ENCODE measurements around the gene TP63.

Gene TP63

GRCh38 chr3:189625071-189625470, 6.1 kb upstream of the TP63 start:
- Histone ChIP-seq H3K27ac (ENCODE audit: insufficient read depth in 1 of 2, low read depth in 1 of 2, low read length in 2 of 2, poor library complexity in 1 of 2, severe bottlenecking in 2 of 2) (no peak overlapping the region), H3K4me1 (ENCODE audit: control extremely low read depth in 1 of 4, control insufficient read depth in 4 of 4, insufficient read depth in 4 of 4, low read length in 3 of 4) (peaks cover 0 to 4% (median under 1%) of the 10 kb centered on the region in 4 experiments), H3K9me3 (ENCODE audit: control extremely low read depth in 1 of 5, control insufficient read depth in 4 of 5, insufficient read depth in 2 of 5, low read depth in 1 of 5, low read length in 4 of 5) (no peaks in the 10 kb centered on the region), H3K27me3 (replicated peaks in 2 of 5; ENCODE audit: control insufficient read depth in 4 of 5, insufficient read depth in 5 of 5, low read length in 4 of 5) (no peaks in the 10 kb centered on the region), H3K36me3 (ENCODE audit: control insufficient read depth in 4 of 4, insufficient read depth in 4 of 4, low read length in 3 of 4) (no peaks in the 10 kb centered on the region), H3K4me3 (ENCODE audit: control insufficient read depth in 1 of 7, extremely low read depth in 1 of 7, insufficient read depth in 4 of 7, low read depth in 2 of 7, low read length in 6 of 7) (no peak overlapping the region)
- ChIA-PET POLR2A (no interaction called here), CTCF (no interaction called here)
- no CpG with 5 or more reads among the region's 3 CpGs for WGBS (ENCODE audit: insufficient coverage)
- DNase-seq, result no peak

- H3K4me3 ChIP-seq (ENCODE audit: control insufficient read depth in 1 of 7, extremely low read depth in 1 of 7, insufficient read depth in 4 of 7, low read depth in 2 of 7, low read length in 6 of 7), result no peak overlapping the region
- H3K9me3 ChIP-seq (ENCODE audit: control extremely low read depth in 1 of 5, control insufficient read depth in 4 of 5, insufficient read depth in 2 of 5, low read depth in 1 of 5, low read length in 4 of 5), result no peaks in the 10 kb centered on the region
- H3K4me1 ChIP-seq (ENCODE audit: control extremely low read depth in 1 of 4, control insufficient read depth in 4 of 4, insufficient read depth in 4 of 4, low read length in 3 of 4), result peaks cover 0 to 8% (median 2%) of the 10 kb centered on the region in 4 experiments
- H3K27ac ChIP-seq (ENCODE audit: insufficient read depth in 1 of 2, low read depth in 1 of 2, low read length in 2 of 2, poor library complexity in 1 of 2, severe bottlenecking in 2 of 2), result no peak overlapping the region
- H3K27me3 ChIP-seq (replicated peaks in 2 of 5; ENCODE audit: control insufficient read depth in 4 of 5, insufficient read depth in 5 of 5, low read length in 4 of 5), result no peaks in the 10 kb centered on the region
- POLR2A ChIA-PET, result no interaction called here
- no peak for DNase-seq
- CTCF ChIA-PET, result no interaction called here
- no peaks in the 10 kb centered on the region for H3K36me3 ChIP-seq (ENCODE audit: control insufficient read depth in 4 of 4, insufficient read depth in 4 of 4, low read length in 3 of 4)
- WGBS (ENCODE audit: insufficient coverage), result 17% methylated on average over 1 of the region's 2 CpGs
Observed at GRCh38 chr3:189625572-189625971, 5.6 kb upstream of the TP63 start.

- no peak overlapping the region for H3K27ac ChIP-seq (ENCODE audit: insufficient read depth in 1 of 2, low read depth in 1 of 2, low read length in 2 of 2, poor library complexity in 1 of 2, severe bottlenecking in 2 of 2)
Observed at GRCh38 chr3:189626286-189626685, 4.9 kb upstream of the TP63 start.

GRCh38 chr3:189629803-189630455, 1.3 kb upstream of the TP63 start:
- no peaks in the 10 kb centered on the region for H3K9me3 ChIP-seq (ENCODE audit: control extremely low read depth in 1 of 5, control insufficient read depth in 4 of 5, insufficient read depth in 2 of 5, low read depth in 1 of 5, low read length in 4 of 5)
- H3K27ac ChIP-seq (ENCODE audit: insufficient read depth in 1 of 2, low read depth in 1 of 2, low read length in 2 of 2, poor library complexity in 1 of 2, severe bottlenecking in 2 of 2), result no peak overlapping the region
- H3K4me1 ChIP-seq (ENCODE audit: control extremely low read depth in 1 of 4, control insufficient read depth in 4 of 4, insufficient read depth in 4 of 4, low read length in 3 of 4), result peaks cover 0 to 13% (median 2%) of the 10 kb centered on the region in 4 experiments
- H3K4me3 ChIP-seq (ENCODE audit: control insufficient read depth in 1 of 7, extremely low read depth in 1 of 7, insufficient read depth in 4 of 7, low read depth in 2 of 7, low read length in 6 of 7), result no peak overlapping the region
- H3K27me3 ChIP-seq (replicated peaks in 2 of 5; ENCODE audit: control insufficient read depth in 4 of 5, insufficient read depth in 5 of 5, low read length in 4 of 5), result no peaks in the 10 kb centered on the region
- CTCF ChIA-PET, result no interaction called here
- WGBS (ENCODE audit: insufficient coverage), result no CpG with 5 or more reads among the region's 3 CpGs
- POLR2A ChIA-PET, result no interaction called here
- H3K36me3 ChIP-seq (ENCODE audit: control insufficient read depth in 4 of 4, insufficient read depth in 4 of 4, low read length in 3 of 4), result no peaks in the 10 kb centered on the region
- DNase-seq, result peak in 1 of 3 donors; percentile 2

More at GRCh38 chr3:189626286-189626685, 4.9 kb upstream of the TP63 start:
- H3K36me3 ChIP-seq (ENCODE audit: control insufficient read depth in 4 of 4, insufficient read depth in 4 of 4, low read length in 3 of 4), result no peaks in the 10 kb centered on the region
- 100% methylated on average over 1 of the region's 1 CpG for WGBS (ENCODE audit: insufficient coverage)
- H3K9me3 ChIP-seq (ENCODE audit: control extremely low read depth in 1 of 5, control insufficient read depth in 4 of 5, insufficient read depth in 2 of 5, low read depth in 1 of 5, low read length in 4 of 5), result no peaks in the 10 kb centered on the region
- CTCF ChIA-PET, result no interaction called here
- peaks cover 0 to 13% (median 2%) of the 10 kb centered on the region in 4 experiments for H3K4me1 ChIP-seq (ENCODE audit: control extremely low read depth in 1 of 4, control insufficient read depth in 4 of 4, insufficient read depth in 4 of 4, low read length in 3 of 4)
- no peak overlapping the region for H3K4me3 ChIP-seq (ENCODE audit: control insufficient read depth in 1 of 7, extremely low read depth in 1 of 7, insufficient read depth in 4 of 7, low read depth in 2 of 7, low read length in 6 of 7)
- DNase-seq, result no peak
- POLR2A ChIA-PET, result no interaction called here
- no peaks in the 10 kb centered on the region for H3K27me3 ChIP-seq (replicated peaks in 2 of 5; ENCODE audit: control insufficient read depth in 4 of 5, insufficient read depth in 5 of 5, low read length in 4 of 5)

- Histone ChIP-seq H3K27ac (ENCODE audit: insufficient read depth in 1 of 2, low read depth in 1 of 2, low read length in 2 of 2, poor library complexity in 1 of 2, severe bottlenecking in 2 of 2) (no peak overlapping the region), H3K4me1 (ENCODE audit: control extremely low read depth in 1 of 4, control insufficient read depth in 4 of 4, insufficient read depth in 4 of 4, low read length in 3 of 4) (peaks cover 0 to 13% (median 2%) of the 10 kb centered on the region in 4 experiments), H3K9me3 (ENCODE audit: control extremely low read depth in 1 of 5, control insufficient read depth in 4 of 5, insufficient read depth in 2 of 5, low read depth in 1 of 5, low read length in 4 of 5) (no peaks in the 10 kb centered on the region), H3K36me3 (ENCODE audit: control insufficient read depth in 4 of 4, insufficient read depth in 4 of 4, low read length in 3 of 4) (no peaks in the 10 kb centered on the region), H3K4me3 (ENCODE audit: control insufficient read depth in 1 of 7, extremely low read depth in 1 of 7, insufficient read depth in 4 of 7, low read depth in 2 of 7, low read length in 6 of 7) (no peak overlapping the region), H3K27me3 (replicated peaks in 2 of 5; ENCODE audit: control insufficient read depth in 4 of 5, insufficient read depth in 5 of 5, low read length in 4 of 5) (no peaks in the 10 kb centered on the region)
- ChIA-PET POLR2A (no interaction called here), CTCF (interaction anchor here (1.1 kb wide), 1 partner anchor 15 kb away, joined by 3 read pairs; no protein-coding TSS in a partner anchor)
- peak; percentile 12 to 65 (median 63) for DNase-seq
- WGBS (ENCODE audit: insufficient coverage), result 93% methylated on average over 3 of the region's 8 CpGs
Observed at GRCh38 chr3:189630767-189631372, 319 bp upstream of the TP63 start.

GRCh38 chr3:189631409-189631808, 220 bp downstream of the TP63 start:
- peaks cover 0 to 13% (median 2%) of the 10 kb centered on the region in 4 experiments for H3K4me1 ChIP-seq (ENCODE audit: control extremely low read depth in 1 of 4, control insufficient read depth in 4 of 4, insufficient read depth in 4 of 4, low read length in 3 of 4)
- H3K27ac ChIP-seq (ENCODE audit: insufficient read depth in 1 of 2, low read depth in 1 of 2, low read length in 2 of 2, poor library complexity in 1 of 2, severe bottlenecking in 2 of 2), result no peak overlapping the region
- DNase-seq, result no peak
- no peaks in the 10 kb centered on the region for H3K9me3 ChIP-seq (ENCODE audit: control extremely low read depth in 1 of 5, control insufficient read depth in 4 of 5, insufficient read depth in 2 of 5, low read depth in 1 of 5, low read length in 4 of 5)
- ChIA-PET POLR2A (no interaction called here), CTCF (interaction anchor here (1.1 kb wide), 1 partner anchor 15 kb away, joined by 3 read pairs; no protein-coding TSS in a partner anchor)
- no CpG with 5 or more reads among the region's 6 CpGs for WGBS (ENCODE audit: insufficient coverage)
- no peak overlapping the region for H3K4me3 ChIP-seq (ENCODE audit: control insufficient read depth in 1 of 7, extremely low read depth in 1 of 7, insufficient read depth in 4 of 7, low read depth in 2 of 7, low read length in 6 of 7)
- H3K27me3 ChIP-seq (replicated peaks in 2 of 5; ENCODE audit: control insufficient read depth in 4 of 5, insufficient read depth in 5 of 5, low read length in 4 of 5), result no peaks in the 10 kb centered on the region
- no peaks in the 10 kb centered on the region for H3K36me3 ChIP-seq (ENCODE audit: control insufficient read depth in 4 of 4, insufficient read depth in 4 of 4, low read length in 3 of 4)

GRCh38 chr3:189632242-189632641, 1.1 kb downstream of the TP63 start:
- Histone ChIP-seq H3K36me3 (ENCODE audit: control insufficient read depth in 4 of 4, insufficient read depth in 4 of 4, low read length in 3 of 4) (no peaks in the 10 kb centered on the region), H3K9me3 (ENCODE audit: control extremely low read depth in 1 of 5, control insufficient read depth in 4 of 5, insufficient read depth in 2 of 5, low read depth in 1 of 5, low read length in 4 of 5) (no peaks in the 10 kb centered on the region), H3K27ac (ENCODE audit: insufficient read depth in 1 of 2, low read depth in 1 of 2, low read length in 2 of 2, poor library complexity in 1 of 2, severe bottlenecking in 2 of 2) (no peak overlapping the region), H3K27me3 (replicated peaks in 2 of 5; ENCODE audit: control insufficient read depth in 4 of 5, insufficient read depth in 5 of 5, low read length in 4 of 5) (no peaks in the 10 kb centered on the region), H3K4me1 (ENCODE audit: control extremely low read depth in 1 of 4, control insufficient read depth in 4 of 4, insufficient read depth in 4 of 4, low read length in 3 of 4) (peaks cover 0 to 13% (median 2%) of the 10 kb centered on the region in 4 experiments), H3K4me3 (ENCODE audit: control insufficient read depth in 1 of 7, extremely low read depth in 1 of 7, insufficient read depth in 4 of 7, low read depth in 2 of 7, low read length in 6 of 7) (no peak overlapping the region)
- ChIA-PET CTCF (no interaction called here), POLR2A (no interaction called here)
- WGBS (ENCODE audit: insufficient coverage), result 68% methylated on average over 4 of the region's 5 CpGs
- no peak for DNase-seq
